Left lung (tissue), 10 donors: ENCODE measurements around the gene RCOR2. TPM values are rescaled to one million over a fixed set of nuclear protein-coding genes. Genes with fewer than 3 reads are reported as not detected.
"Not testable (repeated sequence)": the region's sequence is repeated elsewhere in the genome, so short reads cannot be mapped to it uniquely, and the experiment has no call there.

Experiments
- ATAC-seq: fragments of 200-7000 bp; cut with Tn5 transposase; one replicate; pipeline ENCODE4 v1.9.1; 2020; ENCODE audit warnings: moderate library complexity
- DNase-seq, 4 donors: peaks; one replicate each; pipeline ENCODE4 v3.0.0-alpha.2; 2013 to 2020
- H3K27ac ChIP-seq, 2 donors: fragments of 200-600 bp; sonication (generic) in 1 of 2; one replicate each; pipeline versions ENCODE4 v1.5.0 to v1.8.0; 2020 to 2021
- H3K27me3 ChIP-seq, 2 donors: fragments of 200-600 bp; sonication (generic) in 1 of 2; one replicate each; pipeline versions ENCODE4 v1.5.0 to v1.8.0; 2020 to 2021
- H3K36me3 ChIP-seq, 2 donors: fragments of 200-600 bp; sonication (generic) in 1 of 2; one replicate each; pipeline versions ENCODE4 v1.5.0 to v1.8.0; 2020 to 2021
- H3K4me1 ChIP-seq, 2 donors: fragments of 200-600 bp; one replicate each; pipeline ENCODE4 v1.8.0; 2021
- H3K4me3 ChIP-seq, 2 donors: fragments of 200-600 bp; sonication (generic) in 1 of 2; one replicate each; pipeline versions ENCODE4 v1.5.0 to v1.8.0; 2020 to 2021; ENCODE audit warnings: mild to moderate bottlenecking in 1 of 2
- H3K9me3 ChIP-seq, 2 donors: fragments of 200-600 bp; sonication (generic) in 1 of 2; one replicate each; pipeline versions ENCODE4 v1.5.0 to v1.8.0; 2020 to 2021
- CTCF ChIP-seq, 2 donors: fragments of 200-600 bp; sonication (generic) in 1 of 2; IDR thresholded peaks; one replicate each; pipeline versions ENCODE4 v1.5.0 to v1.8.0; 2021; ENCODE audit warnings: antibody characterized with exemption in 2 of 2
- intact Hi-C, 2 donors: fragments of 100-400 bp; cut with DNase I; formaldehyde crosslinking; loops; one replicate each; pipeline versions ENCODE4 v1.11.2 to v1.14.2; 2022
- polyA plus RNA-seq, 6 donors: library from polyadenylated mRNA; unstranded; fragments of 120-200 nt; gene quantifications; one replicate each; pipeline ENCODE4 v1.2.1, GENCODE V29; 2013; ENCODE audit not compliant: insufficient read length in 6 of 6
- total RNA-seq, 2 donors: library from RNA; stranded (reverse); fragmentation: NEBNext Ultra II Directional; extraction: Animal tissue kit (Norgen Biotek cat#: 25700); gene quantifications; one replicate each; pipeline ENCODE4 v1.2.1, GENCODE V29; 2021
- donor health status: DM: no; HTN: yes; CAD: no.
- donor health status: DM: no; HTN: no; CAD: no.

RCOR2 gene
- total and polyA plus RNA-seq, 8 donors: 0.45 to 17.4 (median 12.4) TPM

DNA sequence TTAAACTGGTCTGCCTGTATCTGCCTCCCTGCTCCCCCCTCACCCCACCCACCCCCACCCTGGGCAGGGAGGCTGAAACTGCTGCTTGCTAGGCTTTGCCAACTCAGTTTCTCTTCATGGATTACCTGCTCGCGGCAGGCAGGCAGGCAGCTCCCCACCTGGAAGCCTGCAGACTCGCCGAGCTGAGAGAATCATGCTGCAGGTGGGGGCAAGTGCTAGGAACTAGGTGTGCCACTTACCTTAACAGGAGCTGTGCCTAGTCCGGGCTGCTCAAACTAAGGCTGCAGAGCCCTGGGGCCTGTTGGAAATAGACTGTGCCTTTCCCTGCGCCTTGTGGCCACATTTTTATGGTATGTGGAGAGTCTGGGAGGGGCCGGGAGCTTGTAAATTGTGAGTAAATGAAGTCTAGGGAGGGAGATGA is 47.8 kb downstream of the RCOR2 start:
- Histone ChIP-seq H3K9me3 (no peaks in the 10 kb centered on the region), H3K27me3 (no peaks in the 10 kb centered on the region), H3K4me3 (no peak overlapping the region), H3K36me3 (no peaks in the 10 kb centered on the region), H3K4me1 (peaks cover 70 to 98% of the 10 kb centered on the region in 2 donors), H3K27ac (peak overlapping the region; percentile 19 to 63)
- intact Hi-C loops: no loop called here
- TF ChIP-seq CTCF (IDR thresholded peaks at IDR 0.05): no peak
- peak; percentile 2 for ATAC-seq
- DNase-seq: no peak

DNA sequence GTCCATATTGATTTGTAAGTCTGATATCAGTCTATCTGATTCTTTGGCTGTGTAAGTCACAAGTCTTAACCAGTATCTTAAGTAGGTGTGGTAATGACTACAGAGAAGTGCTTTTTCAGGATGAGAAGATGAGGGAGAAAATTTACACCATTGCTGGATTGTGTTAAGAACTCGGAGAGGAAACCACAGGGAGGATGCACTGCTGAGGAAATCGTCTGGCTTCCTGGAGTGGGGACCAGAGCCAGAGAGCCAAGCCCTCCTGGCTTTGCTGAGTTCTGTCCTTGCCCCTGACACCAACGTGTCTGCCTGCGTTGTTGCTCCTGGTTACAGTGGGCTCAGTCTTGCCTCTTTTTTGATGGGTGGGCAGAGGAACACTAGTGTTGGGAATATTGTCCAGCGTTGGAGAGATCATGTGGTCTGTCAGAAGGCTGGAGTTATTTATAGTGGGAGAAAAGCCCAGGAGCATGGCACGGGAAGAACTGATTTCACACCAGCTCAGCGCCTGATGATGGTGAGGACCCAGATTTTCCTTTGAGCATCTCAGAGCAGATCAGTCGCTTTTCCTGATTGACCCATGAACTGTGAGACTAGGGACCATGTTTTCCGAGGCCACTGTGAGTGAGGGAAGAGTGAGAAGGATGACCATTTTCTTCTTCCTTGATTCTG is 48.4 kb downstream of the RCOR2 start:
- ATAC-seq: no peak
- no peak for TF ChIP-seq CTCF (IDR thresholded peaks at IDR 0.05)
- Histone ChIP-seq H3K4me3 (no peak overlapping the region), H3K4me1 (peaks cover 65 to 98% of the 10 kb centered on the region in 2 donors), H3K36me3 (no peaks in the 10 kb centered on the region), H3K27ac (peak overlapping the region in 1 of 2 donors; percentile 63), H3K27me3 (no peaks in the 10 kb centered on the region), H3K9me3 (no peaks in the 10 kb centered on the region)
- intact Hi-C loops: no loop called here
- no peak for DNase-seq

- DNase-seq (no peak), ATAC-seq (no peak)
- Histone ChIP-seq H3K27me3 (no peaks in the 10 kb centered on the region), H3K27ac (peak overlapping the region; percentile 19 to 63), H3K9me3 (no peaks in the 10 kb centered on the region), H3K4me3 (no peak overlapping the region), H3K4me1 (peaks cover 63 to 98% of the 10 kb centered on the region in 2 donors), H3K36me3 (peaks cover 0 to 3% of the 10 kb centered on the region in 2 donors)
- no peak for TF ChIP-seq CTCF (IDR thresholded peaks at IDR 0.05)
- intact Hi-C loops: no loop called here
Observed at GRCh38 chr11:63867511-63867910, 49.5 kb downstream of the RCOR2 start.

DNA sequence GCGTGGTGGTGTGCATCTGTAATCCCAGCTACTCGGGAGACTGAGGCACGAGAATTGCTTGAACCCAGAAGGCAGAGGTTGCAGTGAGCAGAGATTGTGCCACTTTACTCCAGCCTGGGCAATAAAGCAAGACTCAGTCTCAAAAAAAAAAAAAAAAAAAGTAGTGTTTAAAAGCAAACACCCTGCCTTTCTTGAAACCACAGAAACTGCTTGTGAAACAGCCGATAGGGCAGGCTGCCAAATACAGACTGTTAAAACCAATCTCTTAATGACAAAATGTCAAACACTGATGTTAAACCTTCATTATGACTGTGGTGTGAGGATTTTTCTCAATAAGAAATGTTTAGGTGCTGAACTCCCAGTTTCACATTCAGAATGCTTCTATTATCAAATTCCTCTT is 50.8 kb downstream of the RCOR2 start:
- Histone ChIP-seq H3K27ac (peak overlapping the region; percentile 21 to 63), H3K27me3 (no peaks in the 10 kb centered on the region), H3K36me3 (peaks cover 0 to 10% of the 10 kb centered on the region in 2 donors), H3K4me1 (peaks cover 56 to 93% of the 10 kb centered on the region in 2 donors), H3K9me3 (no peaks in the 10 kb centered on the region), H3K4me3 (no peak overlapping the region)
- DNase-seq: peak in 2 of 4 donors; percentile 71 to 78
- ATAC-seq: peak; percentile 44
- TF ChIP-seq CTCF (IDR thresholded peaks at IDR 0.05): no peak
- intact Hi-C loops: no loop called here

- Histone ChIP-seq H3K4me1 (peaks cover 33 to 79% of the 10 kb centered on the region in 2 donors), H3K36me3 (peaks cover 0 to 19% of the 10 kb centered on the region in 2 donors), H3K27ac (peak overlapping the region in 1 of 2 donors; percentile 53)
- H3K4me3 ChIP-seq, intact Hi-C loops, ATAC-seq, H3K27me3 ChIP-seq, DNase-seq, H3K9me3 ChIP-seq: not testable (repeated sequence)
Observed at GRCh38 chr11:63863620-63864019, 53.3 kb downstream of the RCOR2 start.
